ENCODE data around the gene LEP. TPM values are rescaled to one million over a fixed set of nuclear protein-coding genes. Genes with fewer than 3 reads are reported as not detected.

The LEP gene
- total RNA-seq, 2 experiments from 2014 or later: not detected

- no peak overlapping the region for H3K4me3 ChIP-seq (ENCODE audit: low read depth, low read length, poor library complexity, severe bottlenecking)
- ChIA-PET POLR2A (no interaction called here), CTCF (ENCODE audit: unreplicated experiment) (no interaction called here)
- no TSS peak for BruUV-seq (replicated peaks)
- H4K20me1 ChIP-seq (ENCODE audit: insufficient read depth, low read length): no peaks in the 10 kb centered on the region; the same call in 1 of the 2 replicates
- no peaks in the 10 kb centered on the region for H3K9me3 ChIP-seq (ENCODE audit: low read length)
- H2AFZ ChIP-seq (ENCODE audit: low read length): no peak overlapping the region
- TF ChIP-seq CTCF (conservative IDR thresholded peaks at IDR 0.05; ENCODE audit: low read length) (no peak), EZH2phosphoT487 (IDR thresholded peaks at IDR 0.05; ENCODE audit: borderline replicate concordance, low read depth, low read length) (no peak)
- no peaks in the 10 kb centered on the region for H3K4me1 ChIP-seq (ENCODE audit: insufficient read depth, low read length, poor library complexity, severe bottlenecking)
- H3K9me2 ChIP-seq (ENCODE audit: insufficient read depth, low read length): no peaks in the 10 kb centered on the region
- no peak overlapping the region for H3K27ac ChIP-seq (ENCODE audit: low read depth, low read length, poor library complexity, severe bottlenecking)
- no peaks in the 10 kb centered on the region for H3K36me3 ChIP-seq (ENCODE audit: insufficient read depth, low read length)
- H3K4me2 ChIP-seq (ENCODE audit: low read length): no peak overlapping the region
- intact Hi-C loops (cut with micrococcal nuclease; ENCODE audit: unreplicated experiment): loop anchor here (5.0 kb wide), 1 partner anchor 185 kb away; no protein-coding TSS in a partner anchor
- no peaks in the 10 kb centered on the region for H3K79me2 ChIP-seq (ENCODE audit: insufficient read depth, low read depth, low read length)
- DNase-seq (ENCODE audit: low spot score): no peak
Measured at GRCh38 chr7:128206747-128207500, 34.2 kb upstream of the LEP start.

GRCh38 chr7:128207609-128208008 is 33.5 kb upstream of the LEP start:
- Histone ChIP-seq H3K4me1 (ENCODE audit: insufficient read depth, low read length, poor library complexity, severe bottlenecking) (no peaks in the 10 kb centered on the region), H2AFZ (ENCODE audit: low read length) (no peak overlapping the region), H3K4me2 (ENCODE audit: low read length) (no peak overlapping the region), H3K36me3 (ENCODE audit: insufficient read depth, low read length) (no peaks in the 10 kb centered on the region), H3K9me3 (ENCODE audit: low read length) (no peaks in the 10 kb centered on the region), H3K4me3 (ENCODE audit: low read depth, low read length, poor library complexity, severe bottlenecking) (no peak overlapping the region), H3K9me2 (ENCODE audit: insufficient read depth, low read length) (no peaks in the 10 kb centered on the region), H3K79me2 (ENCODE audit: insufficient read depth, low read depth, low read length) (no peaks in the 10 kb centered on the region), H3K27ac (ENCODE audit: low read depth, low read length, poor library complexity, severe bottlenecking) (no peak overlapping the region), H4K20me1 (ENCODE audit: insufficient read depth, low read length) (no peaks in the 10 kb centered on the region; the same call in 1 of the 2 replicates)
- DNase-seq (ENCODE audit: low spot score): no peak
- POLR2A ChIA-PET: no interaction called here
- intact Hi-C loops (cut with micrococcal nuclease; ENCODE audit: unreplicated experiment): loop anchor here (1.0 to 5.0 kb wide), 3 partner anchors 99 to 185 kb away; no protein-coding TSS in a partner anchor
- TF ChIP-seq CTCF (conservative IDR thresholded peaks at IDR 0.05; ENCODE audit: low read length) (no peak), EZH2phosphoT487 (IDR thresholded peaks at IDR 0.05; ENCODE audit: borderline replicate concordance, low read depth, low read length) (no peak)
- BruUV-seq (replicated peaks): no TSS peak
- CTCF ChIA-PET (ENCODE audit: unreplicated experiment): interaction anchor here (0.6 kb wide), 1 partner anchor 71 kb away, joined by 4 read pairs; no protein-coding TSS in a partner anchor

Measured in OCI-LY7 (cell line).